Peyer's patch (tissue), 4 donors: Measurements from ENCODE around the gene MPV17L.

Experiments
- POLR2A ChIP-seq, 2 donors: fragments of 450-650 bp; IDR thresholded peaks; one replicate each; pipeline ENCODE4 v1.5.1; 2017; ENCODE audit warnings: antibody characterized with exemption in 2 of 2, mild to moderate bottlenecking in 2 of 2, moderate library complexity in 2 of 2
- TF ChIP-seq, protein P1 (sequence below), 6 experiments: fragments of 450-650 bp in 4 of 6; fragments of 200-600 bp in 2 of 6; sonication (generic) in 1 of 6; IDR thresholded peaks; one replicate each; pipeline ENCODE4 v1.5.1; 2017 to 2019; ENCODE audit warnings: antibody characterized with exemption in 6 of 6, mild to moderate bottlenecking in 3 of 6, moderate library complexity in 1 of 6

DNA sequence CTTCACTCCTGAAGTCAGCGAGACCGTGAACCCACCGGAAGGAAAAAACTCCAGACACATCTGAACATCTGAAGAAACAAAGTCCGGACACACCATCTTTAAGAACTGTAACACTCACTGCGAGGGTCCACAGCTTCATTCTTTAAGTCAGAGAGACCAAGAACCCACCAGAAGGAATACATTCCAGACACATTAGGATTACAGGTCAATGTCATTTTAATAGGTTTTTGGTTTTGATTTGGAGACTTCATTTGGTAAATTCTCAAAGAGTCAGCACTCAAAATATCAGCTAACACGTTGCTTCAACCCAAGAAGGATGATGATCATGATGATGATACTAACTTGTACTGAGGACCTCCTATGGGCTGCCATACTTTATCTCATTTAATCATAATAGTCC lies 31.2 kb downstream of the MPV17L start:
- TF ChIP-seq, protein P1, sequence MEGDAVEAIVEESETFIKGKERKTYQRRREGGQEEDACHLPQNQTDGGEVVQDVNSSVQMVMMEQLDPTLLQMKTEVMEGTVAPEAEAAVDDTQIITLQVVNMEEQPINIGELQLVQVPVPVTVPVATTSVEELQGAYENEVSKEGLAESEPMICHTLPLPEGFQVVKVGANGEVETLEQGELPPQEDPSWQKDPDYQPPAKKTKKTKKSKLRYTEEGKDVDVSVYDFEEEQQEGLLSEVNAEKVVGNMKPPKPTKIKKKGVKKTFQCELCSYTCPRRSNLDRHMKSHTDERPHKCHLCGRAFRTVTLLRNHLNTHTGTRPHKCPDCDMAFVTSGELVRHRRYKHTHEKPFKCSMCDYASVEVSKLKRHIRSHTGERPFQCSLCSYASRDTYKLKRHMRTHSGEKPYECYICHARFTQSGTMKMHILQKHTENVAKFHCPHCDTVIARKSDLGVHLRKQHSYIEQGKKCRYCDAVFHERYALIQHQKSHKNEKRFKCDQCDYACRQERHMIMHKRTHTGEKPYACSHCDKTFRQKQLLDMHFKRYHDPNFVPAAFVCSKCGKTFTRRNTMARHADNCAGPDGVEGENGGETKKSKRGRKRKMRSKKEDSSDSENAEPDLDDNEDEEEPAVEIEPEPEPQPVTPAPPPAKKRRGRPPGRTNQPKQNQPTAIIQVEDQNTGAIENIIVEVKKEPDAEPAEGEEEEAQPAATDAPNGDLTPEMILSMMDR (IDR thresholded peaks at IDR 0.05) = no peak
- no peak for TF ChIP-seq POLR2A (IDR thresholded peaks at IDR 0.05)
